Mucosa of descending colon (tissue), 3 donors: ENCODE data around the gene SLC35B4. TPM values are rescaled to one million over a fixed set of nuclear protein-coding genes. Genes with fewer than 3 reads are reported as not detected.

Source experiments
- ATAC-seq: fragments of 200-7000 bp; cut with Tn5 transposase; one replicate; pipeline ENCODE4 v1.9.1; 2020; ENCODE audit warnings: mild to moderate bottlenecking, moderate library complexity
- DNase-seq, 3 donors: peaks; one replicate each; pipeline ENCODE4 v3.0.0-alpha.2; 2020
- H3K36me3 ChIP-seq: fragments of 200-600 bp; one replicate; pipeline ENCODE4 v1.8.0; 2021; ENCODE audit warnings: low read depth, mild to moderate bottlenecking
- H3K4me1 ChIP-seq: fragments of 200-600 bp; one replicate; pipeline ENCODE4 v1.8.0; 2021; ENCODE audit warnings: low read depth, mild to moderate bottlenecking
- H3K4me3 ChIP-seq: fragments of 200-600 bp; one replicate; pipeline ENCODE4 v1.8.0; 2021; ENCODE audit warnings: mild to moderate bottlenecking
- H3K9me3 ChIP-seq: fragments of 200-600 bp; one replicate; pipeline ENCODE4 v1.8.0; 2021; ENCODE audit warnings: mild to moderate bottlenecking
- CTCF ChIP-seq: fragments of 200-600 bp; IDR thresholded peaks from one replicate; pipeline ENCODE4 v1.8.0; 2022; ENCODE audit warnings: antibody characterized with exemption, mild to moderate bottlenecking
- intact Hi-C, 2 donors: fragments of 100-400 bp; cut with DNase I in 1 of 2; cut with micrococcal nuclease in 1 of 2; formaldehyde crosslinking; loops; one replicate each; pipeline versions ENCODE4 v1.11.0 to v1.11.1; 2022; cut with DNase I, micrococcal nuclease
- long read RNA-seq, 2 donors: library from polyadenylated mRNA; unstranded; transcript quantifications; one replicate each; pipeline ENCODE4 v2.0.0, GENCODE V29; 2019 to 2021
- total RNA-seq, 3 donors: library from RNA; stranded (reverse); fragmentation: NEBNext Ultra II Directional in 2 of 3; extraction: Animal tissue kit (Norgen Biotek cat#: 25700) in 2 of 3; gene quantifications; one replicate each; pipeline versions ENCODE4 v1.2.1 to v1.2.4, GENCODE V29; 2021 to 2023
- donor health status: DM: no; HTN: no; CAD: no; lungs with moderate emphysema.
- donor health status: DM: no; HTN: no; CAD: no.
- donor health status: DM: no; HTN: yes; CAD: no.

Gene SLC35B4
- total RNA-seq = 10 to 100 TPM in 1 of 3 donors, 1 to 10 TPM in 2; 6.1 to 14.1 (median 9.0) TPM
- long read RNA-seq, donor 1, full-length matches to known transcripts = 15 of 25 reads
- long read RNA-seq, donor 1, partial matches to known transcripts = 3 of 25 reads
- long read RNA-seq, donor 1, other reads (novel, unspliced or antisense) = 7 of 25 reads
- long read RNA-seq, donor 2, full-length matches to known transcripts = 9 of 13 reads
- long read RNA-seq, donor 2, partial matches to known transcripts = 3 of 13 reads
- long read RNA-seq, donor 2, other reads (novel, unspliced or antisense) = 1 of 13 reads

- peak; percentile 99 for ATAC-seq
- peaks cover 11% of the 10 kb centered on the region for H3K4me1 ChIP-seq
- no peaks in the 10 kb centered on the region for H3K36me3 ChIP-seq
- intact Hi-C loops = no loop called here
- no peak for TF ChIP-seq CTCF
- H3K9me3 ChIP-seq = no peaks in the 10 kb centered on the region
- H3K4me3 ChIP-seq = peak within 1 kb of the TSS; percentile 97
- DNase-seq = peak; percentile 96 to 98 (median 97)
Measured at GRCh38 chr7:134316539-134317344, at the start of gene SLC35B4. TSS of gene SLC35B4 (minus strand) at chr7:134316930. CDS start at chr7:134316751, 179 bp downstream.

GRCh38 chr7:134366481-134366880 lies 49.8 kb upstream of the SLC35B4 start:
- Histone ChIP-seq H3K4me1 (peaks cover 6% of the 10 kb centered on the region), H3K36me3 (no peaks in the 10 kb centered on the region), H3K4me3 (no peak overlapping the region), H3K9me3 (no peaks in the 10 kb centered on the region)
- TF ChIP-seq CTCF = no peak
- intact Hi-C loops = no loop called here
- no peak for DNase-seq
- no peak for ATAC-seq

GRCh38 chr7:134365341-134366054 lies 48.8 kb upstream of the SLC35B4 start:
- peak; percentile 62 for ATAC-seq
- no peak for TF ChIP-seq CTCF
- intact Hi-C loops = no loop called here
- Histone ChIP-seq H3K36me3 (no peaks in the 10 kb centered on the region), H3K9me3 (no peaks in the 10 kb centered on the region), H3K4me1 (peaks cover 6% of the 10 kb centered on the region), H3K4me3 (no peak overlapping the region)
- DNase-seq = no peak

- no peaks in the 10 kb centered on the region for H3K9me3 ChIP-seq
- H3K36me3 ChIP-seq = no peaks in the 10 kb centered on the region
- H3K4me1 ChIP-seq = peaks cover 3% of the 10 kb centered on the region
- no peak for TF ChIP-seq CTCF
- H3K4me3 ChIP-seq = no peak overlapping the region
- ATAC-seq (peak; percentile 58), DNase-seq (no peak)
- intact Hi-C loops = no loop called here
Measured at GRCh38 chr7:134364619-134365037, 47.9 kb upstream of the SLC35B4 start.

GRCh38 chr7:134362587-134363483 lies 46.1 kb upstream of the SLC35B4 start:
- DNase-seq (no peak), ATAC-seq (no peak)
- Histone ChIP-seq H3K36me3 (no peaks in the 10 kb centered on the region), H3K9me3 (no peaks in the 10 kb centered on the region), H3K4me1 (no peaks in the 10 kb centered on the region), H3K4me3 (no peak overlapping the region)
- TF ChIP-seq CTCF = no peak
- intact Hi-C loops = no loop called here
